HepG2 (cell line): Measurements from ENCODE around the gene ADAMTS17. TPM values are rescaled to one million over a fixed set of nuclear protein-coding genes. Genes with fewer than 3 reads are reported as not detected.

Experiments used
- ATAC-seq: fragments of 200-7000 bp; cut with Tn5 transposase; 3 replicates; pipeline ENCODE4 v1.9.1; 2020; ENCODE audit warnings: mild to moderate bottlenecking, moderate library complexity
- BruUV-seq: library from RNA; stranded (reverse); fragments of 400-500 nt; replicated peaks from 2 replicates; lab custom pipeline; 2021; lab: Mats Ljungman, UMichigan
- CTCF ChIA-PET: fragments of 300-600 bp; formaldehyde crosslinking; extraction: SDS; loops from one replicate; lab custom pipeline; 2021; ENCODE audit warnings: low total read pairs, inconsistent platforms, low intra/inter-chr PET ratio; lab: Yijun Ruan, JAX
- POLR2A ChIA-PET: fragments of 350-600 bp; sonication (Branson Sonifier 250); formaldehyde crosslinking; loops from one replicate; lab custom pipeline; 2020; ENCODE audit warnings: antibody characterized with exemption, inconsistent platforms; lab: Yijun Ruan, JAX
- DNase-seq: peaks from one replicate; pipeline ENCODE4 v3.0.0-alpha.2; 2015; ENCODE audit warnings: low spot score
- FAIRE-seq: peaks from 3 replicates; lab custom pipeline; 2011; peaks lifted over from hg19 to GRCh38; lab: Jason Lieb, UNC
- H2AFZ ChIP-seq: one replicate; pipeline ENCODE4 v1.6.1; 2011; ENCODE audit warnings: low read length, inconsistent platforms
- H3K27ac ChIP-seq: fragments of 300-600 bp; 3 replicates; pipeline ENCODE4 v1.8.0; 2011; ENCODE audit warnings: mixed run types, mild to moderate bottlenecking, mixed read lengths, low read length, inconsistent platforms; ENCODE audit not compliant: insufficient read depth; ENCODE audit errors: extremely low read length
- H3K27me3 ChIP-seq, 2 experiments: fragments of 200-600 bp in 1 of 2; 2 replicates in 1 of 2; 3 replicates in 1 of 2; pipeline versions ENCODE4 v1.6.0 to v1.8.0; 2011; ENCODE audit warnings: low read length in 2 of 2, mild to moderate bottlenecking in 2 of 2, moderate library complexity in 2 of 2, inconsistent platforms in 1 of 2; ENCODE audit not compliant: insufficient read depth in 2 of 2, control insufficient read depth in 1 of 2
- H3K36me3 ChIP-seq, 2 experiments: fragments of 200-600 bp in 1 of 2; replicated peaks in 1 of 2; 2 replicates in 1 of 2; 3 replicates in 1 of 2; pipeline versions ENCODE4 v1.5.1 to v1.8.0; 2011; ENCODE audit warnings: low read length in 2 of 2, inconsistent platforms in 1 of 2; ENCODE audit not compliant: insufficient read depth in 2 of 2, control insufficient read depth in 1 of 2
- H3K4me1 ChIP-seq: 2 replicates; pipeline ENCODE4 v1.5.1; 2012; ENCODE audit warnings: low read length, inconsistent platforms; ENCODE audit not compliant: insufficient read depth
- H3K4me2 ChIP-seq: 2 replicates; pipeline ENCODE4 v1.6.0; 2011; ENCODE audit warnings: low read depth, low read length, inconsistent platforms
- H3K4me3 ChIP-seq, 3 experiments: fragments of 200-600 bp in 1 of 3; sonication (generic), shearing (Covaris generic) in 1 of 3; replicated peaks in 1 of 3; 2 replicates each; pipeline ENCODE4 v1.5.1; 2011 to 2016; ENCODE audit warnings: low read length in 3 of 3, inconsistent platforms in 2 of 3, low read depth in 2 of 3, mild to moderate bottlenecking in 2 of 3, control low read depth in 1 of 3, mixed read lengths in 1 of 3; ENCODE audit not compliant: insufficient read depth in 1 of 3
- H3K79me2 ChIP-seq: one replicate; pipeline ENCODE4 v1.6.1; 2011; ENCODE audit warnings: low read length, inconsistent platforms; ENCODE audit not compliant: insufficient read depth
- H3K9ac ChIP-seq: 2 replicates; pipeline ENCODE4 v1.6.0; 2011; ENCODE audit warnings: mild to moderate bottlenecking, low read depth, low read length, inconsistent platforms; ENCODE audit not compliant: insufficient read depth
- H3K9me3 ChIP-seq: 2 replicates; pipeline ENCODE4 v1.5.1; 2012; ENCODE audit warnings: mild to moderate bottlenecking, low read length
- H4K20me1 ChIP-seq: 2 replicates; pipeline ENCODE4 v1.6.0; 2011; ENCODE audit warnings: inconsistent platforms, mild to moderate bottlenecking, low read length, moderate library complexity; ENCODE audit not compliant: insufficient read depth
- ATM ChIP-seq: fragments of 450-650 bp; IDR thresholded peaks from 2 replicates; pipeline ENCODE4 v1.7.1; 2017; ENCODE audit warnings: mild to moderate bottlenecking, borderline replicate concordance
- HMGA1 ChIP-seq: sonication (generic); formaldehyde crosslinking; conservative IDR thresholded peaks from 2 replicates; pipeline ENCODE4 v1.4.0; 2020; ENCODE audit warnings: missing genetic modification reagents
- MAZ ChIP-seq, 2 experiments: sonication (generic) in 1 of 2; formaldehyde crosslinking in 1 of 2; IDR thresholded peaks; 2 replicates each; pipeline versions ENCODE4 v1.5.0 to v1.6.1; 2012 to 2020; ENCODE audit warnings: low read depth in 2 of 2, mild to moderate bottlenecking in 2 of 2, borderline replicate concordance in 1 of 2, improper control_type of control experiment in 1 of 2, low read length in 1 of 2, missing genetic modification reagents in 1 of 2, moderate library complexity in 1 of 2
- NFKBIZ ChIP-seq: IDR thresholded peaks from 2 replicates; pipeline ENCODE4 v1.6.1; 2018; ENCODE audit warnings: missing genetic modification reagents, missing compliant biosample characterization
- PHF20 ChIP-seq: sonication (generic); formaldehyde crosslinking; IDR thresholded peaks from 2 replicates; pipeline ENCODE4 v1.5.0; 2020; ENCODE audit warnings: mild to moderate bottlenecking, missing genetic modification reagents
- RARA ChIP-seq: IDR thresholded peaks from 2 replicates; pipeline ENCODE4 v1.6.1; 2016; ENCODE audit warnings: missing genetic modification reagents, missing compliant biosample characterization
- SP4 ChIP-seq: sonication (generic); formaldehyde crosslinking; IDR thresholded peaks from 2 replicates; pipeline ENCODE4 v1.8.1; 2023; ENCODE audit warnings: mild to moderate bottlenecking, missing genetic modification reagents
- ZNF136 ChIP-seq: sonication (generic); formaldehyde crosslinking; IDR thresholded peaks from 2 replicates; pipeline ENCODE4 v1.8.1; 2022; ENCODE audit warnings: low read depth, mild to moderate bottlenecking, moderate library complexity, missing genetic modification reagents
- ZNF30 ChIP-seq: sonication (generic); formaldehyde crosslinking; IDR thresholded peaks from 2 replicates; pipeline ENCODE4 v1.5.0; 2020; ENCODE audit warnings: mild to moderate bottlenecking, missing genetic modification reagents
- ZNF354B ChIP-seq: sonication (generic); formaldehyde crosslinking; IDR thresholded peaks from 2 replicates; pipeline ENCODE4 v1.8.0; 2022; ENCODE audit warnings: mild to moderate bottlenecking, missing genetic modification reagents
- ZNF362 ChIP-seq: sonication (generic); formaldehyde crosslinking; IDR thresholded peaks from 2 replicates; pipeline ENCODE4 v1.4.0; 2020; ENCODE audit warnings: missing genetic modification reagents, mild to moderate bottlenecking, borderline replicate concordance
- ZNF713 ChIP-seq: sonication (generic); formaldehyde crosslinking; IDR thresholded peaks from 2 replicates; pipeline ENCODE4 v1.4.0; 2020; ENCODE audit warnings: mild to moderate bottlenecking, missing genetic modification reagents
- ZNF746 ChIP-seq: sonication (generic); formaldehyde crosslinking; IDR thresholded peaks from 2 replicates; pipeline ENCODE4 v1.8.0; 2022; ENCODE audit warnings: mild to moderate bottlenecking, missing genetic modification reagents
- WGBS: methylation state at CpG from one replicate; pipeline ENCODE4 v1.1.6; 2017; ENCODE audit warnings: low lambda C conversion rate; 5-methylcytosine and 5-hydroxymethylcytosine counted together
- in situ Hi-C: cut with HindIII; loops from 2 replicates; pipeline ENCODE4 v1.10.0; 2017; ENCODE audit warnings: low pct_unique_long_range_greater_than_20kb; ENCODE audit not compliant: extremely low pct_ligation_motif_present
- intact Hi-C: fragments of 100-400 bp; cut with micrococcal nuclease; formaldehyde crosslinking; loops from one replicate; pipeline ENCODE4 v1.10.0; 2022; ENCODE audit not compliant: unreplicated experiment
- polyA plus RNA-seq, 8 experiments: library from polyadenylated mRNA; depleted of rRNA in 3 of 8; stranded (reverse) in 7 of 8; unstranded in 1 of 8; fragments of >200 nt; fragmentation: Illumina TruSeq in 4 of 8; extraction: Trizol in 4 of 8; gene quantifications; 2 replicates each; pipeline versions ENCODE4 v1.2.1 to v1.2.3, GENCODE V29; 2011 to 2016; ENCODE audit warnings: low read depth in 4 of 8, missing spikeins in 1 of 8, mixed read lengths in 1 of 8; ENCODE audit not compliant: insufficient read depth in 1 of 8
- total RNA-seq, 5 experiments: library from RNA; depleted of rRNA; stranded (reverse); fragments of >200 nt; fragmentation: Illumina TruSeq; extraction: Trizol; gene quantifications; 2 replicates each; pipeline ENCODE4 v1.2.3, GENCODE V29; 2016; ENCODE audit warnings: low read depth in 1 of 5
- TF ChIP-seq, protein P1 (sequence below): sonication (generic); formaldehyde crosslinking; IDR thresholded peaks from 2 replicates; pipeline ENCODE4 v1.8.1; 2022; ENCODE audit warnings: low read depth, mild to moderate bottlenecking, missing genetic modification reagents
- TF ChIP-seq, protein P2 (sequence below): IDR thresholded peaks from 2 replicates; pipeline ENCODE4 v1.6.1; 2016; ENCODE audit warnings: missing compliant biosample characterization, missing genetic modification reagents, borderline replicate concordance

The ADAMTS17 gene
- total and polyA plus RNA-seq, 2 of the 13 experiments (the other 11 are each of a cell fraction or from before 2014, with no cell fraction given), result 0.02 to 0.04 TPM

DNA sequence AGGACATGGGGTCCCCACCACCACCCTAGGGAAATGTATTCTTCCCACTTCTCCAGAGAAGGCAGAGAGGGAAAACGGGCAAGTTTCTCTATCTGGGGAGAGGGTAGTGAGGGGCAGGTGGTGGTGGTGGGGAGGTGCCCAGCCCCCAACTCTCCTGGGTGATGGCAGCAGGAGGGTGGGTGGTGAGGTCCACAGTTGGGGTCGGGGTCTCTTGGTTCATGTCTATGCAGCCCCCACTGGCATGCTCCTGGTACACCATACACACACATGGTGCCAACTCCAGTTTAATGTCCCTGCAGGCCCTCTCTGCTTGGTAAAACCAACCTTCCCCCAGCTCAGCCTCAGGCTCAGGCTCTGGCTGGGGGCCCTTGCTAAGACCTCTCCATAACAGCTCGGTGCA, 354.1 kb downstream of the ADAMTS17 start:
- intact Hi-C loops, result no loop called here
- no peak for ATAC-seq

DNA sequence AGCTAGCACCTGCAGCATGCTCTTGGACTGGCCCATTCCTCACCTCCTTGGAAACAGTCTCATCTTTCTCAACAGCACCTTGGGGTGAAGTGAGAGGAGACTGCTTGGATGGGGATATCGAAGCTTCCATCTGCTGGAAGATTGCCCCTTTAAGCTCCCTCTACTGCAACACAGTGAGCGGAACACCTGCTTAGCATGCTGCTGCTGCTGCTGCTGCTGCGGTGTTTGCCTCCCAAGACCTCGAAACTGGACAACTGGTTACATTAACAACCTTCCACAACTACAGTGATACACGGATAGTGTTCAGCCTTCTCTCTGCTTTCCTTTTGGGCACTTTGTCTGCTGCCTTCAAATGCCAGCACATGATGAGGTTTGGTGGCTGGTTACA, 354.7 kb downstream of the ADAMTS17 start:
- no peak overlapping the region for H3K27ac ChIP-seq
- DNase-seq (no peak), FAIRE-seq (no peak), ATAC-seq (no peak)
- no peaks in the 10 kb centered on the region for H3K9me3 ChIP-seq
- WGBS, result 67% methylated on average over 5 of the region's 5 CpGs
- H3K4me3 ChIP-seq, result no peak overlapping the region
- no peaks in the 10 kb centered on the region for H3K4me1 ChIP-seq
- H2AFZ ChIP-seq, result no peak overlapping the region
- no peak overlapping the region for H3K4me2 ChIP-seq
- in situ Hi-C loops (no loop called here), intact Hi-C loops (no loop called here)
- BruUV-seq, result no TSS peak
- H3K27me3 ChIP-seq, result no peaks in the 10 kb centered on the region; a peak in 1 of 5 replicates
- POLR2A ChIA-PET, result no interaction called here
- no peaks in the 10 kb centered on the region for H3K79me2 ChIP-seq
- CTCF ChIA-PET, result no interaction called here
- H3K9ac ChIP-seq, result no peak overlapping the region
- no peaks in the 10 kb centered on the region for H3K36me3 ChIP-seq
- no peaks in the 10 kb centered on the region for H4K20me1 ChIP-seq
- no peak for TF ChIP-seq SP4 (CRISPR knock-in tag)
- no peak for TF ChIP-seq NFKBIZ (CRISPR knock-in tag)
- no peak for TF ChIP-seq HMGA1 (CRISPR knock-in tag)
- no peak for TF ChIP-seq ZNF30 (CRISPR knock-in tag)
- TF ChIP-seq ZNF136, result no peak
- TF ChIP-seq RARA (CRISPR knock-in tag), result no peak
- TF ChIP-seq ATM, result no peak
- TF ChIP-seq ZNF354B (CRISPR knock-in tag), result no peak
- no peak for TF ChIP-seq PHF20 (CRISPR knock-in tag)
- TF ChIP-seq, protein P1, sequence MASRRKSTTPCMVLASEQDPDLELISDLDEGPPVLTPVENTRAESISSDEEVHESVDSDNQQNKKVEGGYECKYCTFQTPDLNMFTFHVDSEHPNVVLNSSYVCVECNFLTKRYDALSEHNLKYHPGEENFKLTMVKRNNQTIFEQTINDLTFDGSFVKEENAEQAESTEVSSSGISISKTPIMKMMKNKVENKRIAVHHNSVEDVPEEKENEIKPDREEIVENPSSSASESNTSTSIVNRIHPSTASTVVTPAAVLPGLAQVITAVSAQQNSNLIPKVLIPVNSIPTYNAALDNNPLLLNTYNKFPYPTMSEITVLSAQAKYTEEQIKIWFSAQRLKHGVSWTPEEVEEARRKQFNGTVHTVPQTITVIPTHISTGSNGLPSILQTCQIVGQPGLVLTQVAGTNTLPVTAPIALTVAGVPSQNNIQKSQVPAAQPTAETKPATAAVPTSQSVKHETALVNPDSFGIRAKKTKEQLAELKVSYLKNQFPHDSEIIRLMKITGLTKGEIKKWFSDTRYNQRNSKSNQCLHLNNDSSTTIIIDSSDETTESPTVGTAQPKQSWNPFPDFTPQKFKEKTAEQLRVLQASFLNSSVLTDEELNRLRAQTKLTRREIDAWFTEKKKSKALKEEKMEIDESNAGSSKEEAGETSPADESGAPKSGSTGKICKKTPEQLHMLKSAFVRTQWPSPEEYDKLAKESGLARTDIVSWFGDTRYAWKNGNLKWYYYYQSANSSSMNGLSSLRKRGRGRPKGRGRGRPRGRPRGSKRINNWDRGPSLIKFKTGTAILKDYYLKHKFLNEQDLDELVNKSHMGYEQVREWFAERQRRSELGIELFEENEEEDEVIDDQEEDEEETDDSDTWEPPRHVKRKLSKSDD (CRISPR knock-in tag), result no peak

More for the DNA sequence above, 354.1 kb downstream of the ADAMTS17 start:
- Histone ChIP-seq H3K4me1 (no peaks in the 10 kb centered on the region), H3K9ac (no peak overlapping the region), H4K20me1 (no peaks in the 10 kb centered on the region), H3K4me2 (no peak overlapping the region), H3K9me3 (no peaks in the 10 kb centered on the region), H3K27me3 (no peaks in the 10 kb centered on the region; a peak in 1 of 5 replicates), H3K36me3 (no peaks in the 10 kb centered on the region), H3K4me3 (no peak overlapping the region), H2AFZ (no peak overlapping the region), H3K79me2 (no peaks in the 10 kb centered on the region), H3K27ac (no peak overlapping the region)
- FAIRE-seq (no peak), DNase-seq (no peak)
- in situ Hi-C loops, result no loop called here
- 18% methylated on average over 2 of the region's 3 CpGs for WGBS
- no TSS peak for BruUV-seq
- TF ChIP-seq MAZ (IDR thresholded peaks at IDR 0.05; ENCODE audit: borderline replicate concordance, low read depth, low read length) (no peak), MAZ (CRISPR knock-in tag; IDR thresholded peaks at IDR 0.05; ENCODE audit: low read depth) (no peak), ZNF713 (no peak), ZNF362 (CRISPR knock-in tag) (no peak), ZNF746 (no peak)
- TF ChIP-seq, protein P2, sequence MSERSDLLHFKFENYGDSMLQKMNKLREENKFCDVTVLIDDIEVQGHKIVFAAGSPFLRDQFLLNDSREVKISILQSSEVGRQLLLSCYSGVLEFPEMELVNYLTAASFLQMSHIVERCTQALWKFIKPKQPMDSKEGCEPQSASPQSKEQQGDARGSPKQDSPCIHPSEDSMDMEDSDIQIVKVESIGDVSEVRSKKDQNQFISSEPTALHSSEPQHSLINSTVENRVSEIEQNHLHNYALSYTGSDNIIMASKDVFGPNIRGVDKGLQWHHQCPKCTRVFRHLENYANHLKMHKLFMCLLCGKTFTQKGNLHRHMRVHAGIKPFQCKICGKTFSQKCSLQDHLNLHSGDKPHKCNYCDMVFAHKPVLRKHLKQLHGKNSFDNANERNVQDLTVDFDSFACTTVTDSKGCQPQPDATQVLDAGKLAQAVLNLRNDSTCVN, result no peak
- ChIA-PET CTCF (no interaction called here), POLR2A (no interaction called here)
